CD4-positive, alpha-beta T cell (primary cell): ENCODE measurements around the gene CD74. TPM values are rescaled to one million over a fixed set of nuclear protein-coding genes. Genes with fewer than 3 reads are reported as not detected.
A peak's percentile ranks its signal among the peaks of the same experiment; 100 is the strongest.

Experiments
- ATAC-seq: fragments of 200-7000 bp; cut with Tn5 transposase; one replicate; pipeline ENCODE4 v1.10.0; 2022; ENCODE audit warnings: mild to moderate bottlenecking; ENCODE audit not compliant: poor library complexity
- CTCF ChIA-PET: fragments of 350-600 bp; sonication (Branson Sonifier 250); formaldehyde crosslinking; loops from one replicate; lab custom pipeline; 2021; ENCODE audit warnings: antibody characterized with exemption, inconsistent platforms; lab: Charles Lee
- POLR2A ChIA-PET: fragments of 350-600 bp; sonication (Branson Sonifier 250); formaldehyde crosslinking; loops from one replicate; lab custom pipeline; 2021; ENCODE audit warnings: antibody characterized with exemption, inconsistent platforms; lab: Charles Lee
- DNase-seq, 14 experiments: peaks; one replicate each; pipeline ENCODE4 v3.0.0-alpha.2; 2013 to 2020; ENCODE audit warnings: mixed read lengths in 2 of 14
- H3K27ac ChIP-seq, 2 donors: one replicate each; pipeline versions ENCODE4 v1.5.1 to v1.7.0; 2013; ENCODE audit warnings: low read length in 2 of 2, low read depth in 1 of 2, mild to moderate bottlenecking in 1 of 2
- H3K27me3 ChIP-seq, 2 experiments: 1 replicate in 1 of 2; 2 replicates in 1 of 2; pipeline versions ENCODE4 v1.6.1 to v1.7.0; 2013; ENCODE audit warnings: low read length in 2 of 2, control low read depth in 1 of 2, mild to moderate bottlenecking in 1 of 2, moderate library complexity in 1 of 2; ENCODE audit not compliant: insufficient read depth in 2 of 2, control insufficient read depth in 1 of 2
- H3K36me3 ChIP-seq: one replicate; pipeline ENCODE4 v1.6.1; 2013; ENCODE audit warnings: low read length, control low read depth; ENCODE audit not compliant: insufficient read depth
- H3K4me1 ChIP-seq: one replicate; pipeline ENCODE4 v1.6.1; 2013; ENCODE audit warnings: low read length, control low read depth; ENCODE audit not compliant: insufficient read depth
- H3K4me3 ChIP-seq: one replicate; pipeline ENCODE4 v1.5.1; 2013; ENCODE audit warnings: mild to moderate bottlenecking, low read length, moderate library complexity
- H3K9me3 ChIP-seq, 2 experiments: 1 replicate in 1 of 2; 2 replicates in 1 of 2; pipeline versions ENCODE4 v1.6.1 to v1.7.0; 2013; ENCODE audit warnings: low read length in 2 of 2, mild to moderate bottlenecking in 2 of 2, control low read depth in 1 of 2, moderate library complexity in 1 of 2; ENCODE audit not compliant: control insufficient read depth in 1 of 2, insufficient read depth in 1 of 2
- H3K27ac Mint-ChIP-seq: one replicate; pipeline ENCODE4 v1.8.0; 2020; ENCODE audit warnings: mixed read lengths
- H3K27me3 Mint-ChIP-seq: one replicate; pipeline ENCODE4 v1.8.0; 2021; ENCODE audit warnings: mixed read lengths
- H3K36me3 Mint-ChIP-seq: one replicate; pipeline ENCODE4 v1.8.0; 2021; ENCODE audit warnings: low read depth, mixed read lengths
- H3K4me1 Mint-ChIP-seq: one replicate; pipeline ENCODE4 v1.8.0; 2021; ENCODE audit warnings: low read depth, mixed read lengths
- H3K4me3 Mint-ChIP-seq: one replicate; pipeline ENCODE4 v1.8.0; 2020; ENCODE audit warnings: mild to moderate bottlenecking, mixed read lengths
- H3K9me3 Mint-ChIP-seq: one replicate; pipeline ENCODE4 v1.8.0; 2020; ENCODE audit warnings: mixed read lengths
- intact Hi-C, 2 experiments: fragments of 100-400 bp; cut with DNase I in 1 of 2; cut with micrococcal nuclease in 1 of 2; formaldehyde crosslinking; loops; one replicate each; pipeline versions ENCODE4 v1.15.1 to v1.9.0; 2023 to 2025; cut with DNase I, micrococcal nuclease
- total RNA-seq, 174 experiments: library from RNA in 2 of 174; stranded (reverse) in 2 of 174; gene quantifications; one replicate each; pipeline ENCODE4 v1.2.3 and lab custom pipeline; 2021 to 2026
- TF ChIP-seq, protein P1 (sequence below): fragments of 200-600 bp; IDR thresholded peaks from one replicate; pipeline ENCODE4 v1.8.0; 2022; ENCODE audit warnings: antibody characterized with exemption, mild to moderate bottlenecking

CD74 gene
- total RNA-seq, 2 experiments from 2014 or later = 299 to 303 TPM

- Mint-ChIP-seq H3K4me3 (no peak overlapping the region), H3K36me3 (peaks cover 94% of the 10 kb centered on the region), H3K9me3 (no peaks in the 10 kb centered on the region), H3K27me3 (no peaks in the 10 kb centered on the region), H3K27ac (no peak overlapping the region), H3K4me1 (no peaks in the 10 kb centered on the region)
- TF ChIP-seq, protein P1, sequence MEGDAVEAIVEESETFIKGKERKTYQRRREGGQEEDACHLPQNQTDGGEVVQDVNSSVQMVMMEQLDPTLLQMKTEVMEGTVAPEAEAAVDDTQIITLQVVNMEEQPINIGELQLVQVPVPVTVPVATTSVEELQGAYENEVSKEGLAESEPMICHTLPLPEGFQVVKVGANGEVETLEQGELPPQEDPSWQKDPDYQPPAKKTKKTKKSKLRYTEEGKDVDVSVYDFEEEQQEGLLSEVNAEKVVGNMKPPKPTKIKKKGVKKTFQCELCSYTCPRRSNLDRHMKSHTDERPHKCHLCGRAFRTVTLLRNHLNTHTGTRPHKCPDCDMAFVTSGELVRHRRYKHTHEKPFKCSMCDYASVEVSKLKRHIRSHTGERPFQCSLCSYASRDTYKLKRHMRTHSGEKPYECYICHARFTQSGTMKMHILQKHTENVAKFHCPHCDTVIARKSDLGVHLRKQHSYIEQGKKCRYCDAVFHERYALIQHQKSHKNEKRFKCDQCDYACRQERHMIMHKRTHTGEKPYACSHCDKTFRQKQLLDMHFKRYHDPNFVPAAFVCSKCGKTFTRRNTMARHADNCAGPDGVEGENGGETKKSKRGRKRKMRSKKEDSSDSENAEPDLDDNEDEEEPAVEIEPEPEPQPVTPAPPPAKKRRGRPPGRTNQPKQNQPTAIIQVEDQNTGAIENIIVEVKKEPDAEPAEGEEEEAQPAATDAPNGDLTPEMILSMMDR = no peak
- Histone ChIP-seq H3K9me3 (no peaks in the 10 kb centered on the region), H3K36me3 (peaks cover 91% of the 10 kb centered on the region), H3K4me3 (no peak overlapping the region), H3K27me3 (no peaks in the 10 kb centered on the region), H3K4me1 (no peaks in the 10 kb centered on the region), H3K27ac (no peak overlapping the region)
- ChIA-PET CTCF (interaction anchor here (1.2 to 3.4 kb wide), 3 partner anchors 15 to 53 kb away, joined by 4 to 28 read pairs (median 19); partner anchors contain the start of genes CD74 and RPS14), POLR2A (interaction anchor here (1.9 to 3.0 kb wide), 3 partner anchors 9 to 15 kb away, joined by 5 to 18 read pairs (median 13); partner anchors contain the start of gene CD74)
- DNase-seq (no peak), ATAC-seq (no peak)
- intact Hi-C loops = loop anchor here in 1 of 2 experiments (2.0 kb wide), 1 partner anchor 40 kb away; no protein-coding TSS in a partner anchor
Observed at GRCh38 chr5:150397146-150397781, 15.4 kb downstream of the CD74 start.

- Histone ChIP-seq H3K4me1 (no peaks in the 10 kb centered on the region), H3K27ac (no peak overlapping the region), H3K36me3 (peaks cover 91% of the 10 kb centered on the region), H3K9me3 (no peaks in the 10 kb centered on the region), H3K27me3 (no peaks in the 10 kb centered on the region), H3K4me3 (no peak overlapping the region)
- intact Hi-C loops = loop anchor here in 1 of 2 experiments (2.0 kb wide), 1 partner anchor 41 kb away; no protein-coding TSS in a partner anchor
- ChIA-PET CTCF (interaction anchor here (1.9 to 3.4 kb wide), 2 partner anchors 21 to 40 kb away, joined by 4 to 28 read pairs (median 13); no protein-coding TSS in a partner anchor), POLR2A (no interaction called here)
- DNase-seq (no peak), ATAC-seq (no peak)
- peaks cover 95% of the 10 kb centered on the region for H3K36me3 Mint-ChIP-seq
- peak overlapping the region; percentile 16 for H3K27ac Mint-ChIP-seq
- no peaks in the 10 kb centered on the region for H3K27me3 Mint-ChIP-seq
- H3K9me3 Mint-ChIP-seq = no peaks in the 10 kb centered on the region
- H3K4me1 Mint-ChIP-seq = no peaks in the 10 kb centered on the region
- TF ChIP-seq, protein P1 = no peak
- no peak overlapping the region for H3K4me3 Mint-ChIP-seq
Observed at GRCh38 chr5:150396267-150396666, 16.4 kb downstream of the CD74 start.

- ATAC-seq = no peak
- CTCF ChIA-PET = interaction anchor here (1.9 to 2.5 kb wide), 2 partner anchors 21 to 41 kb away, joined by 4 to 13 read pairs; no protein-coding TSS in a partner anchor
- Histone ChIP-seq H3K9me3 (no peaks in the 10 kb centered on the region), H3K36me3 (peaks cover 91% of the 10 kb centered on the region), H3K4me3 (no peak overlapping the region), H3K27me3 (no peaks in the 10 kb centered on the region), H3K4me1 (no peaks in the 10 kb centered on the region), H3K27ac (no peak overlapping the region)
- H3K36me3 Mint-ChIP-seq = peaks cover 95% of the 10 kb centered on the region
- H3K9me3 Mint-ChIP-seq = no peaks in the 10 kb centered on the region
- no peak overlapping the region for H3K4me3 Mint-ChIP-seq
- POLR2A ChIA-PET = no interaction called here
- no peak for DNase-seq
- TF ChIP-seq, protein P1 = no peak
- H3K27me3 Mint-ChIP-seq = no peaks in the 10 kb centered on the region
- intact Hi-C loops = no loop called here
- no peak overlapping the region for H3K27ac Mint-ChIP-seq
- H3K4me1 Mint-ChIP-seq = no peaks in the 10 kb centered on the region
Observed at GRCh38 chr5:150395688-150395975, 17.1 kb downstream of the CD74 start.
